ENCODE measurements around the gene LITAFD.

Gene LITAFD

DNA sequence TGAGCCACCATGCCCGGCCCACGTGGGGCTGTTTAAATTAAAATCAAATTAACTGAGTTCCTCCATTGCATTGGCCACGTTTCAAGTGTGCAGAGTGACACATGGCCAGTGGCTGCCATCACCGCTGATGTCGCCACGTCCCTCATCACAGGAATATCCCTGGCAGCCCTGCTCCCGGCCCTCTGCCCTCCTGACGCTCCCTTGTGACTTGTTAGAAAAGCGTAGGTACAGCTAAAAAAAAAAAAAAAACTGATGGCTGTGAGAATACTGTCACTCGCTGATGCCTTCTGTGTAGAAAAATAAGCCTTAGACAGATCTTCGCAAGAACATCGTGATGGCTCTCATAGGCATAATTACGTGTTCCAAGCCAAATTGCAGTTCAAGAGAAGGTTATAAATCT, 35.0 kb upstream of the LITAFD start:
- no peak for TF ChIP-seq Cebpa-rat (IDR thresholded peaks at IDR 0.05)
- Histone ChIP-seq H3K27ac (peak overlapping the region in 3 of 11 experiments; percentile 8 to 39 (median 26); a peak in 2 of 22 replicates), H3K27me3 (no peaks in the 10 kb centered on the region), H3K4me3 (no peak overlapping the region), H3K4me1 (peaks cover 42 to 82% (median 69%) of the 10 kb centered on the region in 10 experiments), H4K20me1 (peaks cover 21 to 99% (median 75%) of the 10 kb centered on the region in 11 experiments; a peak in 21 of 22 replicates), H3K9ac (no peak overlapping the region), H3K4me2 (peak overlapping the region in 4 of 11 experiments; percentile 1 to 65 (median 14); a peak in 5 of 22 replicates), H3K9me3 (replicated peaks in 1 of 11) (no peaks in the 10 kb centered on the region), H3K36me3 (peaks cover 34 to 70% (median 59%) of the 10 kb centered on the region in 11 experiments)

DNA sequence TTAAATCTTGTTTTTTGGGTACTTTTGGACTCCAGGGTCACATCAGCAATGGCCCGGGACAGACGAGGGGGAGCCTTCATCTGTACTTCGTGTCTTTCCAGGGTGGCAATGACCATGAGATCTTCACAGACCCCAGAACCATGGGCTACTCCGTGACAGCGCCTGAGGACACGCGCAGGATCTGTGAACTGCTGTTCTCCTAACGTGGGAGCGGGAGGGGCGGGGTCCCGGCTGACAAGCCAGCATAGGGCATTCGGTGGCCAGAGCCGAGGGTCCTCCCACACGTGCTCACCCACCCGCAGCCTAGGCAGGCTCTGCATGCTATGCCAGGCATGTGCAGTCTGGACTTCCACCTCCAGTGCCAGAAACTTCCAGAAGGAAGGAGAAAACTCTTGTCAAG, 34.5 kb upstream of the LITAFD start:
- H3K36me3 ChIP-seq, result peaks cover 37 to 75% (median 63%) of the 10 kb centered on the region in 11 experiments
- TF ChIP-seq Cebpa-rat (IDR thresholded peaks at IDR 0.05), result no peak

DNA sequence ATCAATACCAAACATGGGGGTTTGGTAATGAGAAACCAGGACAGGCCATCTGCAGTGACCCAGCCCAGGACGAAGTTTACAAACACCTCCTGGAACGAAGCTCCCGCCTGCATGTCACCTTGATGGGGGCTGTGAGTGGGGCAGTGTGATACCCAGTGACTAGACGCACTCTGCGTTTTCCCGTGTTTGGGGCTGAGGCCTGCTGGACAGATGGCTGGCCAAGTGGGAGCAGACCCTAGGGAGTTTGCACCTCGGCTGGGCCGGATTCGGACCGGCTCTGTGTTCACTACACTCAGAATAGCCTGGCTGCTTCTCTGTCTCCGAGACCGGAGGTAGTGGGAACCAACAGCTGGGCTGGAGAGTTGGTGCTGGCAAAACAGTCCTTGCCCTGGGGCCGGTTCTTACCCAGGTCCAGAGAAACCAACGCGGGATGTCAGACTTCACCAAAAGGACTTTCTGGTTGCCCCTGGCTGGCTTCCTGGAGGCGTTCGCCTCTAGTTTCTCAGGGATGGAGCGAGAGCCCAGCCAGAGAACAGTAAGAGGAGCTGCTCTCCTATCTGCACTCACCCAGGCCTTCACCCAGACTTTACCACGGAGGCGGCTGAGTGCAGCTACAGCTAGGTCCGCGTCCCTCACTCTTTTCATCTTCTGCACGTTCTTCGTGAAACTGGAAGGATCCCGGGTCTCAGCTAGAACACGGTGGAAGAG, 33.8 kb upstream of the LITAFD start:
- H3K9me3 ChIP-seq (replicated peaks in 1 of 11), result no peaks in the 10 kb centered on the region
- peaks cover 54 to 94% (median 81%) of the 10 kb centered on the region in 10 experiments for H3K4me1 ChIP-seq
- no peak overlapping the region for H3K4me3 ChIP-seq
- no peaks in the 10 kb centered on the region; a peak in 1 of 22 replicates for H3K27me3 ChIP-seq
- peak overlapping the region in 10 of 11 experiments; percentile 65 to 84 (median 80); a peak in 17 of 22 replicates for H3K27ac ChIP-seq
- TF ChIP-seq Cebpa-rat (IDR thresholded peaks at IDR 0.05), result no peak
- peak overlapping the region in 9 of 11 experiments; percentile 18 to 73 (median 67); a peak in 15 of 22 replicates for H3K9ac ChIP-seq
- H4K20me1 ChIP-seq, result peaks cover 21 to 99% (median 83%) of the 10 kb centered on the region in 11 experiments; a peak in 21 of 22 replicates
- peaks cover 45 to 83% (median 71%) of the 10 kb centered on the region in 11 experiments for H3K36me3 ChIP-seq
- H3K4me2 ChIP-seq, result peak overlapping the region; percentile 85 to 100 (median 93)

More for the DNA sequence above, 34.5 kb upstream of the LITAFD start:
- Histone ChIP-seq H3K4me1 (peaks cover 47 to 86% (median 74%) of the 10 kb centered on the region in 10 experiments), H3K27ac (peak overlapping the region in 4 of 11 experiments; percentile 4 to 39 (median 17); a peak in 6 of 22 replicates), H3K27me3 (no peaks in the 10 kb centered on the region; a peak in 1 of 22 replicates), H3K4me3 (no peak overlapping the region), H3K9ac (no peak overlapping the region), H3K4me2 (peak overlapping the region in 2 of 11 experiments; percentile 6 to 22; a peak in 1 of 22 replicates), H3K9me3 (replicated peaks in 1 of 11) (no peaks in the 10 kb centered on the region), H4K20me1 (peaks cover 21 to 99% (median 80%) of the 10 kb centered on the region in 11 experiments; a peak in 21 of 22 replicates)

DNA sequence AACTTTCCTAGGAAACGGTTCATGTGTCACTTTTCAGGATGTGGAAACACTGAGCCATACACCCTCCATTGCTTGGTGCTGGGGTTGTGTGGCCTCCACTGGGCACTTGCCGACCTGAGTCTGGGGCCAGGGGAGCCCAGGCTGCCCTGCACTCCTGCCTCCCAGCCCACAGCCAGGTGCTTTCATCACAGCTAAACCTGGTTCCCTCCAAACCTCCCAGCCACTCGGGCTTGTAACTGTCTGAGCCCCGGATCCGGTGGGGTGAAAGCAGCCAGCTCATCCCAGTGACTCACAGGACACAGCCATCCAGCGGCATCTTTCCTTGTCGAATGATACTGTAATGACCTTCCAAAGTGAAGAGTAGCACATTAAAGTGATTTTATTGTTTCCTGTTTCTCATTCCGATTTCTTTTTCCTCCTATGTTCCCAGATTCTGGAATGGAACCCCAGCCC, 33.2 kb upstream of the LITAFD start:
- H3K36me3 ChIP-seq, result peaks cover 49 to 88% (median 77%) of the 10 kb centered on the region in 11 experiments
- H3K4me1 ChIP-seq, result peaks cover 55 to 100% (median 87%) of the 10 kb centered on the region in 10 experiments
- peak overlapping the region in 2 of 10 experiments; percentile 14 to 32; a peak in 1 of 20 replicates for H3K4me3 ChIP-seq
- peak overlapping the region in 10 of 11 experiments; percentile 65 to 84 (median 80); a peak in 18 of 22 replicates for H3K27ac ChIP-seq
- H4K20me1 ChIP-seq, result peaks cover 21 to 99% (median 83%) of the 10 kb centered on the region in 11 experiments; a peak in 21 of 22 replicates
- no peaks in the 10 kb centered on the region for H3K9me3 ChIP-seq (replicated peaks in 1 of 11)
- H3K27me3 ChIP-seq, result no peaks in the 10 kb centered on the region; a peak in 1 of 22 replicates
- H3K9ac ChIP-seq, result peak overlapping the region in 9 of 11 experiments; percentile 18 to 73 (median 67); a peak in 17 of 22 replicates
- peak overlapping the region; percentile 85 to 100 (median 93) for H3K4me2 ChIP-seq
- no peak for TF ChIP-seq Cebpa-rat (IDR thresholded peaks at IDR 0.05)

DNA sequence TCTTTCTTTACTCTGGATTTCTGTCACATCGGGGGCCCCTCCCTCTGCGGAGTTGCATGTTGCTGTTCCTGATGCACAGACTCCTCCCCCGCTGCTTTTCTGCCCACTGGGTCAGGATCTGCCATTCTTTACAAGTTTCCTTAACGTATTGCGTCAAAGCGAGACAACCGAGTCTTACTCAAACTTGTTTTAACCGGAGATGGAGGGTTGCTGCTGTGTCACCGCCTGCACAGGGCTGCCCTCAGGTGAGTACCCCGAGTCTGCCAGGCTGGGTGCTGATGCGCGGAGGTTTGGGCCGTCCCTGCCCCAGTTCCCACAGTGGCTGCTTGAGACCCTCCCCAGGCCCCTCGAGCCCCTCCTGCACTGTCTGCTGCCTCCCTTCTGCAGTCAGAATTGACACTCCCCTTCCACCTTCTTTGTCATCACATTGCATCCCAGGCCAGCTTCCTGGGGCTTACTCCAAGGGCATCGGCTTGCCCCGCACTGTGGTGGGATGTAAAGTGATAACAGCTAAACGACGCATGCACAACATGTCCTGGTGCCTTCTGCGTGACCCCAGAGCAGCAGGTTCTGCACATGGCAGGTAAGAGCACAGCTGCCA, 32.6 kb upstream of the LITAFD start:
- peaks cover 21 to 97% (median 87%) of the 10 kb centered on the region in 11 experiments; a peak in 21 of 22 replicates for H4K20me1 ChIP-seq
- no peak for TF ChIP-seq Cebpa-rat (IDR thresholded peaks at IDR 0.05)
- H3K4me3 ChIP-seq, result peak overlapping the region in 7 of 10 experiments; percentile 20 to 54 (median 32); a peak in 9 of 20 replicates
- no peaks in the 10 kb centered on the region for H3K9me3 ChIP-seq (replicated peaks in 1 of 11)
- H3K4me2 ChIP-seq, result peak overlapping the region; percentile 85 to 100 (median 93)
- H3K27ac ChIP-seq, result peak overlapping the region; percentile 31 to 84 (median 79); a peak in 21 of 22 replicates
- H3K27me3 ChIP-seq, result no peaks in the 10 kb centered on the region; a peak in 1 of 22 replicates
- peaks cover 55 to 93% (median 82%) of the 10 kb centered on the region in 11 experiments for H3K36me3 ChIP-seq
- peak overlapping the region in 9 of 11 experiments; percentile 59 to 73 (median 70); a peak in 20 of 22 replicates for H3K9ac ChIP-seq
- peaks cover 55 to 100% (median 93%) of the 10 kb centered on the region in 10 experiments for H3K4me1 ChIP-seq

DNA sequence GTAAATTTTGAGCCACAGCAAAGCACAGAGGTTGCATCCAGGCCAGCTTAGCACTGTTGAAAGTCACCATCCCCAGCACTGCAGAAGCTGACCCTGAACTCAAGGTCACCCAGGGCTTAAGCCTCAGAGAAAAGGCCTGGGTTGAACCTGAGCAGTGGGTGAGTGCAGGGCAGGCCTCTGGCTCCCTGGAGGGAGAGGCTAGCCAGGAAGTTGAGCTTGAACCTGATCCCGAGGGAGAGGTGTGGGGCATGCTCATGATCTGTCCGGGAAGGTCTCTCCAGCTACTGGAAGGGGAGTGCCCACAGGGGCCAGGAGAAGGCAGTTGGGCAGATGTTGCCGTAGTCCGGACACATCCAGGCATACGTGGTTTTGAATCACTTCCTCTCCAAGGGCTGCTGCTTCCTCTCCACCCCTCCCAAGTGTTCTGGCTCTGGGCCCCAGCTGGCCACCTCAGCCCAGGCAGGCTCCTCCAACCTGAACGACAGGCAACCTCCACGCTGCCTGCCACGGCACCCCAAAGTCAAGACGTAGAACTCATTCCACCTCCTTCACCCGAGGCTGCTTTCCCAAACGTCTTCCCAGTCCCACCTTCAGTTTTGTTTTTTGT, 31.8 kb upstream of the LITAFD start:
- Histone ChIP-seq H3K36me3 (peaks cover 63 to 99% (median 90%) of the 10 kb centered on the region in 11 experiments), H3K9me3 (replicated peaks in 1 of 11) (no peaks in the 10 kb centered on the region), H3K27me3 (no peaks in the 10 kb centered on the region; a peak in 1 of 22 replicates), H3K9ac (peak overlapping the region; percentile 28 to 73 (median 69); a peak in 20 of 22 replicates), H3K4me1 (peaks cover 55 to 100% (median 98%) of the 10 kb centered on the region in 10 experiments), H4K20me1 (peaks cover 19 to 97% (median 90%) of the 10 kb centered on the region in 11 experiments; a peak in 21 of 22 replicates), H3K4me3 (peak overlapping the region in 8 of 10 experiments; percentile 5 to 54 (median 30); a peak in 13 of 20 replicates), H3K4me2 (peak overlapping the region; percentile 85 to 100 (median 93)), H3K27ac (peak overlapping the region; percentile 31 to 84 (median 79); a peak in 21 of 22 replicates)
- no peak for TF ChIP-seq Cebpa-rat (IDR thresholded peaks at IDR 0.05)

DNA sequence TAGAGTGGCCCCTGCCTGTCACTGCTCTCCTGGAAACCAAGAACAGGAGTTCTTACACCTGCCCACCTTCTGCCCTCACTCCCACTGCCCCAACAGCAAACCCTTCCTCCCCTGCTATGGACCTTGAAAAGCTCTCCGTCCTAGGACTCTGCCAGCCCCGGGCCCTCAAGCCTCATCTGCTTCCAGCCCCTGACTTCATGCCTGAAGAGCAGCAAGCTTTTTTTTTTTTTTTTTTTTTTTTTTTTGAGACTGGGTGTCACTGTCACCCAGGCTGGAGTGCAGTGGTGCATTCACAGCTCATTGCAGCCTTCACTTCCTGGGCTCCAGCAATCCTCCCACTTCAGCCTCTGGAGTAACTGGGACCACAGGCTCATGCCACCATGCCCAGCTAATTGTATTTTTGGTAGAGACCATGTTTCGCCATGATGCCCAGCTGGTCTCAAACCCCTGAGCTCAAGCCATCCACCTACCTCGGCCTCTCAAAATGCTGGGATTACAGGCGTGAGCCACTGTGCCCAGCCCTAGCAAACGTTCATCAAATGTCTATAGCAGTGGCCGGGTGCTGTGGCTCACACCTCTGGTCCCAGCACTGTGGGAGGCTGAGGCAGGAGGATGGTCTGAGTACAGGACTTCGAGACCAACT, 30.3 kb upstream of the LITAFD start:
- H3K9ac ChIP-seq, result peak overlapping the region in 8 of 11 experiments; percentile 24 to 71 (median 54); a peak in 11 of 22 replicates
- TF ChIP-seq Cebpa-rat (IDR thresholded peaks at IDR 0.05), result no peak
- peak overlapping the region in 9 of 11 experiments; percentile 75 to 84 (median 80); a peak in 18 of 22 replicates for H3K27ac ChIP-seq
- no peaks in the 10 kb centered on the region for H3K9me3 ChIP-seq (replicated peaks in 1 of 11)
- H3K27me3 ChIP-seq, result no peaks in the 10 kb centered on the region; a peak in 1 of 22 replicates
- H3K4me3 ChIP-seq, result no peak overlapping the region
- peaks cover 69 to 100% (median 98%) of the 10 kb centered on the region in 10 experiments for H3K4me1 ChIP-seq
- peak overlapping the region; percentile 85 to 100 (median 93) for H3K4me2 ChIP-seq
- H3K36me3 ChIP-seq, result peaks cover 60 to 99% (median 90%) of the 10 kb centered on the region in 11 experiments
- peaks cover 4 to 97% (median 89%) of the 10 kb centered on the region in 11 experiments; a peak in 21 of 22 replicates for H4K20me1 ChIP-seq

All from BLaER1 treated with 17β-estradiol and CSF1 and Interleukin-3, amounts not matched to agents 10 nM and 100 nM (cell line).